Breast epithelium (tissue), 3 donors: ENCODE measurements around the gene MYOG.

Experiments
- POLR2A ChIP-seq: fragments of 450-650 bp; IDR thresholded peaks from one replicate; pipeline ENCODE4 v1.6.1; 2016; ENCODE audit warnings: antibody characterized with exemption, mild to moderate bottlenecking, moderate library complexity
- POLR2AphosphoS5 ChIP-seq, 3 donors: sonication (generic); formaldehyde crosslinking; IDR thresholded peaks; one replicate each; pipeline ENCODE4 v1.6.1; 2017; ENCODE audit warnings: antibody characterized with exemption in 3 of 3
- TF ChIP-seq, protein P1 (sequence below), 3 donors: fragments of 450-650 bp; IDR thresholded peaks; one replicate each; pipeline ENCODE4 v1.5.1; 2016 to 2017; ENCODE audit warnings: antibody characterized with exemption in 3 of 3, mild to moderate bottlenecking in 3 of 3, moderate library complexity in 3 of 3

DNA sequence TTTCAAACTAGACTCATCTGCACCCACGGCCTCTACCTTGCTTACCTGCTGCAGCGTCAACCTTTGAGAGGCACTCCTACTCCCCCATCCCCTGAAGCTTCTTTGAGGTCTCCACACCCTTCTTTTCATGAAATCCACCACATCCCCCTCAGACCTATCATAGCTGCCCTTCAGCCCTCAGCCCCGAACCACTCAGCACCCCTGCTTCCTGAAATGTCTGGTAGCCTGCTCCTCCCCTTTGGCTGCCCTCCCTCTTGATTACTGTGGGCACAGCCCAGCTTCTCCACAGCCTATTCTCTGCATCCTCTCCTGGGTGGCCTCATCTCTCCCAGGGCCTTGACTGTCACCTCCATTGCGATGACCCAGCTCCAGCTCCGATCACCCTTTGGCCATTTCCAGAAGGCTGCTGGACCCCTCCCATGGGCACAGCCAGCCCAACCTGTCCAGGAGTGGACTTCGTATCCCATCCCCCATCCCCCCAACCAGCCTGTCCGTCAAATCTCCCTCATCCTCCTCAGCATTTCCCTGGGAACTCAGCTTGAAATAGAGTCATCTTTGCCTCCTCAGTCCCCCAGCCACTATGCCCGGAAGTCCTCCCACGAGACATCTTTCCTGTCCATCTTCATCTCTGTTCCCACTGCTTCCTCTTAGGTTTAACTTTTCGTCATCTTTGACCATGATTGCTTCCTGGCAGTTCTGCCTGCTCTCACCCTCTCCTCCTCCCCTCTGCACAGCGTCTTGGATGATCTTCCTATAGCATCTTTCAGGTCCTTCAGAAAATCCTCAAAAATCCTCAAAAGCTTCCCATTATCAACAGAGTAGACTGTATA, 35.6 kb upstream of the MYOG start:
- TF ChIP-seq, protein P1, sequence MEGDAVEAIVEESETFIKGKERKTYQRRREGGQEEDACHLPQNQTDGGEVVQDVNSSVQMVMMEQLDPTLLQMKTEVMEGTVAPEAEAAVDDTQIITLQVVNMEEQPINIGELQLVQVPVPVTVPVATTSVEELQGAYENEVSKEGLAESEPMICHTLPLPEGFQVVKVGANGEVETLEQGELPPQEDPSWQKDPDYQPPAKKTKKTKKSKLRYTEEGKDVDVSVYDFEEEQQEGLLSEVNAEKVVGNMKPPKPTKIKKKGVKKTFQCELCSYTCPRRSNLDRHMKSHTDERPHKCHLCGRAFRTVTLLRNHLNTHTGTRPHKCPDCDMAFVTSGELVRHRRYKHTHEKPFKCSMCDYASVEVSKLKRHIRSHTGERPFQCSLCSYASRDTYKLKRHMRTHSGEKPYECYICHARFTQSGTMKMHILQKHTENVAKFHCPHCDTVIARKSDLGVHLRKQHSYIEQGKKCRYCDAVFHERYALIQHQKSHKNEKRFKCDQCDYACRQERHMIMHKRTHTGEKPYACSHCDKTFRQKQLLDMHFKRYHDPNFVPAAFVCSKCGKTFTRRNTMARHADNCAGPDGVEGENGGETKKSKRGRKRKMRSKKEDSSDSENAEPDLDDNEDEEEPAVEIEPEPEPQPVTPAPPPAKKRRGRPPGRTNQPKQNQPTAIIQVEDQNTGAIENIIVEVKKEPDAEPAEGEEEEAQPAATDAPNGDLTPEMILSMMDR (IDR thresholded peaks at IDR 0.05): no peak
- no peak for TF ChIP-seq POLR2AphosphoS5 (IDR thresholded peaks at IDR 0.05)
- no peak for TF ChIP-seq POLR2A
